ENCODE data around the gene AGPAT4. TPM values are rescaled to one million over a fixed set of nuclear protein-coding genes. Genes with fewer than 3 reads are reported as not detected.

The AGPAT4 gene
- polyA plus RNA-seq, 3 donors, result 6.4 to 15.8 (median 6.9) TPM

DNA sequence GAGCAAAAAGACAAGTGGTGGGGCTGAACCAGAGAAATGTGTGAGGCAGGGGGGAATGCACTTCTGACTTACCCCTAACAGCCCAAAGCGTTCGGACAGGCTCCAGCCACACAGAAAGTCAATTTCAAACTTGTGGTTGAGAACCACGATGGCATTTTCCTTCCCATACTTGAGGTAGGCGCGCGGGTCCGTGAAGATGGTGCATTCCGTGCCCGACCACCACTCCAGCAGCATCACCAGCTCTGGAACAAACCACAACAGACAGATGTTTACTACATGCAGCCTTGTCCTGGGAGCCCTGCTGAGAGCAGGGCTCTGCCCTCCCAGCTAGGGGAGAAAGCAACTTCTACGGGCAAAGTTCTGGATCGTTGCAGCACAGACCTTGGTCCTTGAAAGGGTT lies 107.7 kb downstream of the AGPAT4 start:
- H3K9ac ChIP-seq (ENCODE audit: insufficient read depth, low read length, poor library complexity, severe bottlenecking), result no peak overlapping the region
- intact Hi-C loops (cut with micrococcal nuclease), result no loop called here
- peak overlapping the region in 1 of 7 donors; percentile 36 for H3K27ac Mint-ChIP-seq

GRCh38 chr6:161164182-161164625 lies 109.7 kb downstream of the AGPAT4 start:
- Mint-ChIP-seq H3K27me3 (ENCODE audit: low read depth in 3 of 3) (peaks cover 0 to 1% (median 1%) of the 10 kb centered on the region in 3 donors), H3K4me3 (no peak overlapping the region), H3K4me1 (no peaks in the 10 kb centered on the region), H3K27ac (peak overlapping the region in 2 of 7 donors; percentile 6 to 26), H3K36me3 (peaks cover 24 to 29% of the 10 kb centered on the region in 2 donors), H3K9me3 (peaks cover 0 to 1% (median 0%) of the 10 kb centered on the region in 7 donors)
- Histone ChIP-seq H2AFZ (ENCODE audit: insufficient read depth, low read depth, low read length, poor library complexity, severe bottlenecking) (no peak overlapping the region), H3K79me2 (ENCODE audit: insufficient read depth, low read length) (no peaks in the 10 kb centered on the region), H4K20me1 (ENCODE audit: insufficient read depth, low read length) (no peaks in the 10 kb centered on the region), H3K27ac (ENCODE audit: low read depth in 1 of 2, low read length in 2 of 2) (no peak overlapping the region), H3K4me1 (ENCODE audit: control insufficient read depth in 1 of 2, insufficient read depth in 2 of 2, low read length in 2 of 2) (no peaks in the 10 kb centered on the region), H3K4me2 (replicated peaks; ENCODE audit: extremely low read depth, low read length, poor library complexity, severe bottlenecking) (no peak overlapping the region), H3K9me3 (replicated peaks in 1 of 2; ENCODE audit: control insufficient read depth in 1 of 2, insufficient read depth in 1 of 2, low read length in 2 of 2) (no peaks in the 10 kb centered on the region), H3K27me3 (ENCODE audit: control insufficient read depth in 2 of 2, insufficient read depth in 2 of 2, low read length in 2 of 2) (no peaks in the 10 kb centered on the region), H3K36me3 (replicated peaks in 1 of 2; ENCODE audit: control insufficient read depth in 1 of 2, insufficient read depth in 2 of 2, low read length in 2 of 2) (peaks cover 0 to 26% of the 10 kb centered on the region in 2 donors), H3K4me3 (replicated peaks in 1 of 3; ENCODE audit: low read depth in 2 of 3, low read length in 3 of 3) (no peak overlapping the region), H3K9ac (ENCODE audit: insufficient read depth, low read length, poor library complexity, severe bottlenecking) (no peak overlapping the region)
- no peak for DNase-seq
- intact Hi-C loops (cut with micrococcal nuclease), result no loop called here
- 100% methylated on average over 2 of the region's 9 CpGs for WGBS (ENCODE audit: insufficient coverage)
- TF ChIP-seq, protein P1, sequence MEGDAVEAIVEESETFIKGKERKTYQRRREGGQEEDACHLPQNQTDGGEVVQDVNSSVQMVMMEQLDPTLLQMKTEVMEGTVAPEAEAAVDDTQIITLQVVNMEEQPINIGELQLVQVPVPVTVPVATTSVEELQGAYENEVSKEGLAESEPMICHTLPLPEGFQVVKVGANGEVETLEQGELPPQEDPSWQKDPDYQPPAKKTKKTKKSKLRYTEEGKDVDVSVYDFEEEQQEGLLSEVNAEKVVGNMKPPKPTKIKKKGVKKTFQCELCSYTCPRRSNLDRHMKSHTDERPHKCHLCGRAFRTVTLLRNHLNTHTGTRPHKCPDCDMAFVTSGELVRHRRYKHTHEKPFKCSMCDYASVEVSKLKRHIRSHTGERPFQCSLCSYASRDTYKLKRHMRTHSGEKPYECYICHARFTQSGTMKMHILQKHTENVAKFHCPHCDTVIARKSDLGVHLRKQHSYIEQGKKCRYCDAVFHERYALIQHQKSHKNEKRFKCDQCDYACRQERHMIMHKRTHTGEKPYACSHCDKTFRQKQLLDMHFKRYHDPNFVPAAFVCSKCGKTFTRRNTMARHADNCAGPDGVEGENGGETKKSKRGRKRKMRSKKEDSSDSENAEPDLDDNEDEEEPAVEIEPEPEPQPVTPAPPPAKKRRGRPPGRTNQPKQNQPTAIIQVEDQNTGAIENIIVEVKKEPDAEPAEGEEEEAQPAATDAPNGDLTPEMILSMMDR (IDR thresholded peaks at IDR 0.05), result no peak

More for the DNA sequence above, 107.7 kb downstream of the AGPAT4 start:
- peaks cover 0 to 1% of the 10 kb centered on the region in 2 donors for H3K9me3 ChIP-seq (replicated peaks in 1 of 2; ENCODE audit: control insufficient read depth in 1 of 2, insufficient read depth in 1 of 2, low read length in 2 of 2)
- no peak overlapping the region for H3K27ac ChIP-seq (ENCODE audit: low read depth in 1 of 2, low read length in 2 of 2)
- H3K4me2 ChIP-seq (replicated peaks; ENCODE audit: extremely low read depth, low read length, poor library complexity, severe bottlenecking), result no peak overlapping the region
- no peak overlapping the region for H2AFZ ChIP-seq (ENCODE audit: insufficient read depth, low read depth, low read length, poor library complexity, severe bottlenecking)
- WGBS (ENCODE audit: insufficient coverage), result 86% methylated on average over 4 of the region's 11 CpGs
- H3K27me3 ChIP-seq (ENCODE audit: control insufficient read depth in 2 of 2, insufficient read depth in 2 of 2, low read length in 2 of 2), result no peaks in the 10 kb centered on the region
- H3K4me3 Mint-ChIP-seq, result no peak overlapping the region
- H3K4me3 ChIP-seq (replicated peaks in 1 of 3; ENCODE audit: low read depth in 2 of 3, low read length in 3 of 3), result no peak overlapping the region
- DNase-seq, result no peak
- H3K9me3 Mint-ChIP-seq, result peaks cover 0 to 6% (median under 1%) of the 10 kb centered on the region in 7 donors
- H3K36me3 Mint-ChIP-seq, result peaks cover 20 to 25% of the 10 kb centered on the region in 2 donors
- no peaks in the 10 kb centered on the region for H3K79me2 ChIP-seq (ENCODE audit: insufficient read depth, low read length)
- peaks cover 14 to 19% of the 10 kb centered on the region in 2 donors for H3K4me1 ChIP-seq (ENCODE audit: control insufficient read depth in 1 of 2, insufficient read depth in 2 of 2, low read length in 2 of 2)
- peaks cover 19% of the 10 kb centered on the region for H3K4me1 Mint-ChIP-seq
- H3K27me3 Mint-ChIP-seq (ENCODE audit: low read depth in 3 of 3), result peaks cover 0 to 1% (median 1%) of the 10 kb centered on the region in 3 donors
- TF ChIP-seq, protein P1 (IDR thresholded peaks at IDR 0.05), result no peak
- H3K36me3 ChIP-seq (replicated peaks in 1 of 2; ENCODE audit: control insufficient read depth in 1 of 2, insufficient read depth in 2 of 2, low read length in 2 of 2), result peaks cover 0 to 26% of the 10 kb centered on the region in 2 donors
- H4K20me1 ChIP-seq (ENCODE audit: insufficient read depth, low read length), result no peaks in the 10 kb centered on the region
